Mesenchymal stem cell (in vitro differentiated cells and primary cell): ENCODE results near the gene GRAP2.

Source experiments
- DNase-seq: peaks from one replicate; pipeline ENCODE4 v3.0.0-alpha.2; 2013
- H2AFZ ChIP-seq: one replicate; pipeline ENCODE4 v1.6.1; 2013; ENCODE audit warnings: low read depth, mild to moderate bottlenecking, control low read depth, inconsistent platforms, low read length, moderate library complexity
- H2AK5ac ChIP-seq: 2 replicates; pipeline ENCODE4 v1.6.1; 2013; ENCODE audit warnings: low read length, moderate library complexity, mild to moderate bottlenecking, inconsistent platforms; ENCODE audit not compliant: severe bottlenecking
- H2BK120ac ChIP-seq: one replicate; pipeline ENCODE4 v1.6.1; 2013; ENCODE audit warnings: low read depth, mild to moderate bottlenecking, inconsistent platforms, low read length, moderate library complexity
- H2BK12ac ChIP-seq, 2 experiments: one replicate each; pipeline ENCODE4 v1.6.1; 2013; ENCODE audit warnings: inconsistent platforms in 2 of 2, low read length in 2 of 2, mild to moderate bottlenecking in 2 of 2, moderate library complexity in 2 of 2, control low read depth in 1 of 2
- H2BK15ac ChIP-seq: one replicate; pipeline ENCODE4 v1.6.1; 2013; ENCODE audit warnings: mild to moderate bottlenecking, low read depth, inconsistent platforms; ENCODE audit not compliant: poor library complexity, severe bottlenecking
- H2BK5ac ChIP-seq: 2 replicates; pipeline ENCODE4 v1.6.1; 2013; ENCODE audit warnings: low read depth, mild to moderate bottlenecking, low read length, control low read depth, inconsistent platforms; ENCODE audit not compliant: poor library complexity, severe bottlenecking
- H3K14ac ChIP-seq, 2 experiments: one replicate each; pipeline ENCODE4 v1.6.1; 2013; ENCODE audit warnings: inconsistent platforms in 2 of 2, low read length in 2 of 2, control low read depth in 1 of 2, mild to moderate bottlenecking in 1 of 2, moderate library complexity in 1 of 2
- H3K18ac ChIP-seq, 2 experiments: one replicate each; pipeline ENCODE4 v1.6.1; 2013; ENCODE audit warnings: inconsistent platforms in 2 of 2, low read length in 2 of 2, control low read depth in 1 of 2, low read depth in 1 of 2, mild to moderate bottlenecking in 1 of 2
- H3K23ac ChIP-seq, 2 experiments: one replicate each; pipeline ENCODE4 v1.6.1; 2013; ENCODE audit warnings: inconsistent platforms in 2 of 2, low read length in 2 of 2, mild to moderate bottlenecking in 2 of 2, moderate library complexity in 2 of 2, control low read depth in 1 of 2
- H3K27ac ChIP-seq: 2 replicates; pipeline ENCODE4 v1.5.1; 2013; ENCODE audit warnings: mild to moderate bottlenecking, moderate library complexity, low read length, control low read depth, inconsistent platforms; ENCODE audit not compliant: poor library complexity, severe bottlenecking
- H3K27me3 ChIP-seq, 2 experiments: 2 replicates each; pipeline versions ENCODE4 v1.6.1 to v1.7.0; 2013; ENCODE audit warnings: low read length in 2 of 2, mild to moderate bottlenecking in 2 of 2, moderate library complexity in 2 of 2, control low read depth in 1 of 2, inconsistent platforms in 1 of 2; ENCODE audit not compliant: control insufficient read depth in 1 of 2, insufficient read depth in 1 of 2
- H3K36me3 ChIP-seq, 2 experiments: 2 replicates each; pipeline versions ENCODE4 v1.6.1 to v1.7.0; 2013; ENCODE audit warnings: low read length in 2 of 2, control low read depth in 1 of 2, inconsistent platforms in 1 of 2, low read depth in 1 of 2, mild to moderate bottlenecking in 1 of 2; ENCODE audit not compliant: insufficient read depth in 2 of 2, control insufficient read depth in 1 of 2
- H3K4ac ChIP-seq, 2 experiments: one replicate each; pipeline ENCODE4 v1.6.1; 2013; ENCODE audit warnings: inconsistent platforms in 2 of 2, low read length in 2 of 2, mild to moderate bottlenecking in 2 of 2, moderate library complexity in 2 of 2, control low read depth in 1 of 2, low read depth in 1 of 2
- H3K4me1 ChIP-seq: 2 replicates; pipeline ENCODE4 v1.6.1; 2013; ENCODE audit warnings: low read depth, low read length, control low read depth; ENCODE audit not compliant: control insufficient read depth, insufficient read depth
- H3K4me2 ChIP-seq: 2 replicates; pipeline ENCODE4 v1.6.1; 2013; ENCODE audit warnings: low read length, mild to moderate bottlenecking, inconsistent platforms; ENCODE audit not compliant: poor library complexity, severe bottlenecking
- H3K4me3 ChIP-seq, 2 experiments: 2 replicates each; pipeline versions ENCODE4 v1.5.1 to v1.7.0; 2013; ENCODE audit warnings: low read length in 2 of 2, mild to moderate bottlenecking in 2 of 2, control low read depth in 1 of 2, low read depth in 1 of 2; ENCODE audit not compliant: insufficient read depth in 1 of 2
- H3K79me1 ChIP-seq: replicated peaks from 2 replicates; pipeline ENCODE4 v1.6.1; 2013; ENCODE audit warnings: mild to moderate bottlenecking, control low read depth, low read length, inconsistent platforms; ENCODE audit not compliant: poor library complexity, severe bottlenecking
- H3K9ac ChIP-seq: 2 replicates; pipeline ENCODE4 v1.7.0; 2013; ENCODE audit warnings: mild to moderate bottlenecking, low read length, moderate library complexity
- H3K9me3 ChIP-seq: 2 replicates; pipeline ENCODE4 v1.7.0; 2013; ENCODE audit warnings: mild to moderate bottlenecking, low read length; ENCODE audit not compliant: control insufficient read depth
- H4K8ac ChIP-seq: one replicate; pipeline ENCODE4 v1.6.1; 2013; ENCODE audit warnings: inconsistent platforms, mild to moderate bottlenecking, low read length, moderate library complexity
- H4K91ac ChIP-seq: one replicate; pipeline ENCODE4 v1.6.1; 2013; ENCODE audit warnings: mild to moderate bottlenecking, low read length, inconsistent platforms
- WGBS: methylation state at CpG from one replicate; pipeline ENCODE4 v1.1.7; 2013; ENCODE audit warnings: mixed read lengths; 5-methylcytosine and 5-hydroxymethylcytosine counted together

The GRAP2 gene

GRCh38 chr22:39913886-39914285, 13.0 kb downstream of the GRAP2 start:
- H3K9ac ChIP-seq, result no peak overlapping the region
- no peak overlapping the region for H2AK5ac ChIP-seq
- no peak overlapping the region for H2BK5ac ChIP-seq
- H3K18ac ChIP-seq, result no peak overlapping the region
- H3K36me3 ChIP-seq, result no peaks in the 10 kb centered on the region
- H3K4me3 ChIP-seq, result no peak overlapping the region
- no peak overlapping the region for H2AFZ ChIP-seq
- H2BK12ac ChIP-seq, result no peak overlapping the region
- no peak overlapping the region for H3K23ac ChIP-seq
- no peak overlapping the region for H3K27ac ChIP-seq
- H3K27me3 ChIP-seq, result peaks cover 47 to 65% of the 10 kb centered on the region in 2 experiments
- no peak overlapping the region for H4K8ac ChIP-seq
- no peak overlapping the region for H3K14ac ChIP-seq
- H3K79me1 ChIP-seq, result no peaks in the 10 kb centered on the region
- 33% methylated on average over 2 of the region's 2 CpGs for WGBS
- H4K91ac ChIP-seq, result no peak overlapping the region
- no peak overlapping the region for H2BK15ac ChIP-seq
- no peak overlapping the region for H2BK120ac ChIP-seq
- no peaks in the 10 kb centered on the region for H3K9me3 ChIP-seq
- H3K4ac ChIP-seq, result no peak overlapping the region
- H3K4me2 ChIP-seq, result no peak overlapping the region
- no peaks in the 10 kb centered on the region for H3K4me1 ChIP-seq
- DNase-seq, result peak; percentile 15

- Histone ChIP-seq H3K79me1 (no peaks in the 10 kb centered on the region), H3K14ac (no peak overlapping the region), H4K8ac (no peak overlapping the region), H3K27me3 (peaks cover 47 to 63% of the 10 kb centered on the region in 2 experiments), H3K9me3 (no peaks in the 10 kb centered on the region), H4K91ac (no peak overlapping the region), H3K9ac (no peak overlapping the region), H3K4me2 (no peak overlapping the region), H3K4me1 (no peaks in the 10 kb centered on the region), H3K4me3 (no peak overlapping the region), H3K4ac (no peak overlapping the region), H2BK5ac (no peak overlapping the region), H2BK15ac (no peak overlapping the region), H3K23ac (no peak overlapping the region), H2BK12ac (no peak overlapping the region), H3K18ac (no peak overlapping the region), H2AK5ac (no peak overlapping the region), H2AFZ (no peak overlapping the region), H2BK120ac (no peak overlapping the region), H3K27ac (no peak overlapping the region), H3K36me3 (no peaks in the 10 kb centered on the region)
- DNase-seq, result no peak
- 97% methylated on average over 8 of the region's 9 CpGs for WGBS
Measured at GRCh38 chr22:39914584-39914983, 13.7 kb downstream of the GRAP2 start.

GRCh38 chr22:39915295-39915726, 14.4 kb downstream of the GRAP2 start:
- Histone ChIP-seq H3K9me3 (no peaks in the 10 kb centered on the region), H2BK15ac (no peak overlapping the region), H3K18ac (no peak overlapping the region), H3K4me2 (no peak overlapping the region), H2AK5ac (no peak overlapping the region), H4K8ac (no peak overlapping the region), H3K4me3 (no peak overlapping the region), H2BK120ac (no peak overlapping the region), H3K79me1 (no peaks in the 10 kb centered on the region), H2AFZ (no peak overlapping the region), H3K27me3 (peaks cover 53 to 62% of the 10 kb centered on the region in 2 experiments), H3K4ac (no peak overlapping the region), H4K91ac (no peak overlapping the region), H2BK12ac (no peak overlapping the region), H3K36me3 (no peaks in the 10 kb centered on the region), H3K27ac (no peak overlapping the region), H3K14ac (no peak overlapping the region), H3K23ac (no peak overlapping the region), H3K9ac (no peak overlapping the region), H3K4me1 (no peaks in the 10 kb centered on the region), H2BK5ac (no peak overlapping the region)
- DNase-seq, result no peak
- WGBS, result 85% methylated on average over 3 of the region's 4 CpGs

GRCh38 chr22:39916496-39916895, 15.6 kb downstream of the GRAP2 start:
- H3K4me2 ChIP-seq, result no peak overlapping the region
- no peak overlapping the region for H3K18ac ChIP-seq
- H4K91ac ChIP-seq, result no peak overlapping the region
- WGBS, result 67% methylated on average over 1 of the region's 3 CpGs
- H3K4me3 ChIP-seq, result no peak overlapping the region
- H3K79me1 ChIP-seq, result no peaks in the 10 kb centered on the region
- no peak overlapping the region for H3K9ac ChIP-seq
- no peaks in the 10 kb centered on the region for H3K4me1 ChIP-seq
- no peak overlapping the region for H2AFZ ChIP-seq
- H4K8ac ChIP-seq, result no peak overlapping the region
- H2BK120ac ChIP-seq, result no peak overlapping the region
- no peak overlapping the region for H3K4ac ChIP-seq
- H3K9me3 ChIP-seq, result no peaks in the 10 kb centered on the region
- H2BK15ac ChIP-seq, result no peak overlapping the region
- H3K27ac ChIP-seq, result no peak overlapping the region
- DNase-seq, result no peak
- no peaks in the 10 kb centered on the region for H3K36me3 ChIP-seq
- no peak overlapping the region for H2BK5ac ChIP-seq
- H2AK5ac ChIP-seq, result no peak overlapping the region
- no peak overlapping the region for H2BK12ac ChIP-seq
- peaks cover 61 to 73% of the 10 kb centered on the region in 2 experiments for H3K27me3 ChIP-seq
- H3K23ac ChIP-seq, result no peak overlapping the region
- no peak overlapping the region for H3K14ac ChIP-seq
